B cell (primary cell): ENCODE results near the gene AFG1L. TPM values are rescaled to one million over a fixed set of nuclear protein-coding genes. Genes with fewer than 3 reads are reported as not detected.
A peak's percentile ranks its signal among the peaks of the same experiment; 100 is the strongest.

Experiments
- ATAC-seq: fragments of 200-7000 bp; cut with Tn5 transposase; one replicate; pipeline ENCODE4 v1.10.0; 2021; ENCODE audit warnings: low read depth, mild to moderate bottlenecking, moderate number of reproducible peaks, moderate library complexity
- CTCF ChIA-PET: fragments of 350-600 bp; sonication (Branson Sonifier 250); formaldehyde crosslinking; loops from one replicate; lab custom pipeline; 2021; ENCODE audit warnings: antibody characterized with exemption, inconsistent platforms; lab: Charles Lee
- POLR2A ChIA-PET: fragments of 350-600 bp; sonication (Branson Sonifier 250); formaldehyde crosslinking; loops from one replicate; lab custom pipeline; 2021; ENCODE audit warnings: antibody characterized with exemption; lab: Charles Lee
- DNase-seq: peaks from one replicate; pipeline ENCODE4 v3.0.0; 2013
- H2AFZ ChIP-seq: 2 replicates; pipeline ENCODE4 v1.6.1; 2012; ENCODE audit warnings: mild to moderate bottlenecking, low read depth, low read length; ENCODE audit not compliant: insufficient read depth, poor library complexity, severe bottlenecking
- H3K27ac ChIP-seq, 2 donors: 1 replicate in 1 of 2; 2 replicates in 1 of 2; pipeline ENCODE4 v1.5.1; 2012 to 2013; ENCODE audit warnings: low read length in 2 of 2, mild to moderate bottlenecking in 2 of 2, moderate library complexity in 1 of 2
- H3K27me3 ChIP-seq, 4 experiments: fragments of 200-600 bp in 1 of 4; sonication (generic) in 1 of 4; replicated peaks in 1 of 4; 1 replicate in 2 of 4; 2 replicates in 2 of 4; pipeline versions ENCODE4 v1.6.1 to v1.7.0; 2013 to 2016; ENCODE audit warnings: low read length in 3 of 4, mild to moderate bottlenecking in 2 of 4, mixed read lengths in 1 of 4, moderate library complexity in 1 of 4; ENCODE audit not compliant: insufficient read depth in 4 of 4, control insufficient read depth in 3 of 4; ENCODE audit errors: control extremely low read depth in 1 of 4
- H3K36me3 ChIP-seq, 2 experiments: replicated peaks in 1 of 2; 1 replicate in 1 of 2; 2 replicates in 1 of 2; pipeline versions ENCODE4 v1.6.1 to v1.7.1; 2013; ENCODE audit warnings: low read length in 1 of 2; ENCODE audit not compliant: insufficient read depth in 2 of 2, control insufficient read depth in 1 of 2; ENCODE audit errors: control extremely low read depth in 1 of 2, extremely low read depth in 1 of 2
- H3K4me1 ChIP-seq, 2 donors: fragments of 200-600 bp in 1 of 2; sonication (generic) in 1 of 2; 1 replicate in 1 of 2; 2 replicates in 1 of 2; pipeline versions ENCODE4 v1.5.1 to v1.6.1; 2013 to 2017; ENCODE audit warnings: low read length in 2 of 2; ENCODE audit not compliant: control insufficient read depth in 2 of 2, insufficient read depth in 2 of 2
- H3K4me2 ChIP-seq: replicated peaks from 2 replicates; pipeline ENCODE3; 2012; ENCODE audit warnings: mild to moderate bottlenecking, low read depth, low read length; ENCODE audit not compliant: poor library complexity, severe bottlenecking
- H3K4me3 ChIP-seq, 5 experiments: fragments of 200-600 bp in 1 of 5; sonication (generic) in 1 of 5; 1 replicate in 3 of 5; 2 replicates in 2 of 5; pipeline versions ENCODE4 v1.5.1 to v1.7.0; 2011 to 2016; ENCODE audit warnings: low read length in 4 of 5, mild to moderate bottlenecking in 4 of 5, low read depth in 2 of 5, control low read depth in 1 of 5, moderate library complexity in 1 of 5; ENCODE audit not compliant: insufficient read depth in 1 of 5; ENCODE audit errors: control extremely low read depth in 1 of 5, extremely low read depth in 1 of 5
- H3K79me2 ChIP-seq: fragments of 200-600 bp; sonication (generic); one replicate; pipeline ENCODE4 v1.6.0; 2016; ENCODE audit warnings: low read length; ENCODE audit not compliant: control insufficient read depth, insufficient read depth
- H3K9ac ChIP-seq: fragments of 200-600 bp; sonication (generic); 2 replicates; pipeline ENCODE4 v1.6.1; 2017; ENCODE audit warnings: mild to moderate bottlenecking, low read length, moderate library complexity
- H3K9me3 ChIP-seq, 3 donors: one replicate each; pipeline versions ENCODE4 v1.6.1 to v1.7.1; 2013; ENCODE audit warnings: low read length in 2 of 3; ENCODE audit not compliant: control insufficient read depth in 2 of 3, insufficient read depth in 1 of 3; ENCODE audit errors: control extremely low read depth in 1 of 3
- H4K20me1 ChIP-seq: 2 replicates; pipeline ENCODE4 v1.6.0; 2012; ENCODE audit warnings: mild to moderate bottlenecking, low read length; ENCODE audit not compliant: insufficient read depth, control insufficient read depth, poor library complexity, severe bottlenecking
- H3K27ac Mint-ChIP-seq: one replicate; pipeline ENCODE4 v1.8.0; 2021; ENCODE audit warnings: mixed read lengths
- H3K27me3 Mint-ChIP-seq: one replicate; pipeline ENCODE4 v1.8.0; 2021; ENCODE audit warnings: mixed read lengths
- H3K4me1 Mint-ChIP-seq: one replicate; pipeline ENCODE4 v1.8.0; 2021; ENCODE audit warnings: mixed read lengths
- H3K4me3 Mint-ChIP-seq: one replicate; pipeline ENCODE4 v1.8.0; 2021; ENCODE audit warnings: mixed read lengths
- H3K9me3 Mint-ChIP-seq: one replicate; pipeline ENCODE4 v1.8.0; 2022; ENCODE audit warnings: mixed read lengths; ENCODE audit not compliant: insufficient read depth
- EZH2 ChIP-seq: IDR thresholded peaks from 2 replicates; pipeline ENCODE4 v1.6.1; 2012; ENCODE audit warnings: borderline replicate concordance, low read depth, mild to moderate bottlenecking, moderate library complexity, low read length; ENCODE audit not compliant: insufficient read depth, poor library complexity, severe bottlenecking
- WGBS: methylation state at CpG from one replicate; pipeline ENCODE4 v1.1.5; 2013; ENCODE audit warnings: missing lambda C conversion rate; ENCODE audit not compliant: insufficient coverage; 5-methylcytosine and 5-hydroxymethylcytosine counted together
- intact Hi-C: fragments of 100-400 bp; cut with micrococcal nuclease; formaldehyde crosslinking; loops from one replicate; pipeline ENCODE4 v1.10.0; 2022
- polyA plus RNA-seq: library from polyadenylated mRNA; depleted of rRNA; stranded (reverse); fragments of >200 nt; gene quantifications from 2 replicates; pipeline ENCODE4 v1.2.3, GENCODE V29; 2012
- total RNA-seq, 2 donors: library from RNA; stranded (reverse); fragments of 120-200 nt in 1 of 2; gene quantifications; 1 replicate in 1 of 2; 2 replicates in 1 of 2; pipeline versions ENCODE4 v1.2.3 to v1.2.4, GENCODE V29; 2013 to 2022
- TF ChIP-seq, protein P1 (sequence below): fragments of 200-600 bp; IDR thresholded peaks from one replicate; pipeline ENCODE4 v1.8.0; 2022; ENCODE audit warnings: antibody characterized with exemption, mild to moderate bottlenecking

Gene AFG1L
- total and polyA plus RNA-seq, 2 donors (not counting 1 experiment from before 2014, with no cell fraction given): 1.8 to 14.2 TPM

DNA sequence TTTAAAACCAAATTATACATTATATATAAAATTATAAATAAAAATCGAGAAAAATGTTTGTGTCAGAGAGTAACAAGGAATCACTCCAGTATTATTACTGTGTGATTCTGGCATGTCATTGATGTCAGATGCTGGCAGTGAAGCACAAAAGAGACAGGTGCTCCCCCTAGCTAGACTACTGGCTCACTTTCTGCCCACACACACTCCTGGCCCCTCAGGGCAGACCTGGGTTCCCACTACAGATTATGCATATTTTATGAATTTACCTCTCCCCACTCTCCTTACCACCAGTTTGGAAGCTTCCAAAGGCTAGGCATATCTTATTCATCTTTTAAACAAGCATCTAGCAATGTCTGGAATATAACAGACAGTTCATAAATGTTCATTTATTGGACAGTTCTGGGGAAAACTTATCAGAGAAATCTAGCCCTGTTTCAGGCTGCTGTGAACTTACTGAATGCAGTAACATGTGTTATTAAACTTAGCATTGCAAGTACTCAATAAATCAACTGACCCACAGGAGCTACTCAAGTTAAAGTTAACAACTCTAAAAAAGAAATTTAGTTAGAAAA lies 46.8 kb upstream of the AFG1L start:
- no peaks in the 10 kb centered on the region for H3K27me3 Mint-ChIP-seq
- DNase-seq: no peak
- ChIA-PET POLR2A (no interaction called here), CTCF (interaction anchor here (2.2 kb wide), 1 partner anchor 244 kb away, joined by 16 read pairs; no protein-coding TSS in a partner anchor)
- Histone ChIP-seq H3K9me3 (no peaks in the 10 kb centered on the region), H3K4me1 (peaks cover 31 to 42% of the 10 kb centered on the region in 2 donors), H3K9ac (no peak overlapping the region), H3K4me3 (no peak overlapping the region), H2AFZ (no peak overlapping the region), H3K27me3 (no peaks in the 10 kb centered on the region), H3K79me2 (peaks cover 99% of the 10 kb centered on the region), H3K4me2 (no peak overlapping the region), H3K27ac (no peak overlapping the region), H4K20me1 (peaks cover 98% of the 10 kb centered on the region), H3K36me3 (peaks cover 6 to 56% of the 10 kb centered on the region in 2 experiments)
- ATAC-seq: no peak
- peak overlapping the region; percentile 11 for H3K4me3 Mint-ChIP-seq
- no CpG with 5 or more reads among the region's 1 CpG for WGBS
- no peaks in the 10 kb centered on the region for H3K9me3 Mint-ChIP-seq
- intact Hi-C loops: no loop called here
- peaks cover 67% of the 10 kb centered on the region for H3K4me1 Mint-ChIP-seq
- no peak for TF ChIP-seq EZH2
- TF ChIP-seq, protein P1, sequence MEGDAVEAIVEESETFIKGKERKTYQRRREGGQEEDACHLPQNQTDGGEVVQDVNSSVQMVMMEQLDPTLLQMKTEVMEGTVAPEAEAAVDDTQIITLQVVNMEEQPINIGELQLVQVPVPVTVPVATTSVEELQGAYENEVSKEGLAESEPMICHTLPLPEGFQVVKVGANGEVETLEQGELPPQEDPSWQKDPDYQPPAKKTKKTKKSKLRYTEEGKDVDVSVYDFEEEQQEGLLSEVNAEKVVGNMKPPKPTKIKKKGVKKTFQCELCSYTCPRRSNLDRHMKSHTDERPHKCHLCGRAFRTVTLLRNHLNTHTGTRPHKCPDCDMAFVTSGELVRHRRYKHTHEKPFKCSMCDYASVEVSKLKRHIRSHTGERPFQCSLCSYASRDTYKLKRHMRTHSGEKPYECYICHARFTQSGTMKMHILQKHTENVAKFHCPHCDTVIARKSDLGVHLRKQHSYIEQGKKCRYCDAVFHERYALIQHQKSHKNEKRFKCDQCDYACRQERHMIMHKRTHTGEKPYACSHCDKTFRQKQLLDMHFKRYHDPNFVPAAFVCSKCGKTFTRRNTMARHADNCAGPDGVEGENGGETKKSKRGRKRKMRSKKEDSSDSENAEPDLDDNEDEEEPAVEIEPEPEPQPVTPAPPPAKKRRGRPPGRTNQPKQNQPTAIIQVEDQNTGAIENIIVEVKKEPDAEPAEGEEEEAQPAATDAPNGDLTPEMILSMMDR: no peak
- H3K27ac Mint-ChIP-seq: no peak overlapping the region

DNA sequence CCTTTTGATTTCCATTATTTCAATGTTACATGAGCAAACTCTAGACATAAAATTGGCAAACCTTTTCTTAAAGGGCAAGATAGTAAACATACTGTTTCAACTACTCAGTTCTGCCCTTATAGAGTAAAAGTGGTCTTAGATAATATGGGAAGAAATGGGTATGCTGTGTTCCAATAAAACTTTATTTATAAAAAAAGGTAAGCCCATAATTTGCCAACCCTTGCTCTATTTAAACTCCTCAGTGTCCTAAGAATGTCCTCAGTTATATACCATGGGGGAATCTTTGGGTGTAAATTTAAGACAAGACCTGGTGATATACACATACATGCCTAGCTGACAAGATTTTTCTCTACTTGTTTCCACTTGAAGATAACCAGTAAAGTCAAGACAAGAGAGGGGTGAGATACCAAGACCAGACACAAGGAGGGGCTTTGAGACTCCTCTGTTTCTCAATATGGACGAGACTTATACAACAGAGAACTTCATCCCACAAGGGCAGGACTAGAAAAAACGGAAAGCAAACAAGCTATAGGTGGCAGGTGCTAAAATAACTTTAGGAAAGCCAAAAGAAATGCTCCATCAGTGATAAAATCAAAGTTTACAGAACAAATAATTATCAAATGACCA lies 44.5 kb upstream of the AFG1L start:
- DNase-seq (peak; percentile 46), ATAC-seq (peak; percentile 36)
- Histone ChIP-seq H4K20me1 (peaks cover 97% of the 10 kb centered on the region), H3K4me1 (peaks cover 40 to 53% of the 10 kb centered on the region in 2 donors), H3K79me2 (peaks cover 100% of the 10 kb centered on the region), H3K4me3 (no peak overlapping the region), H3K27me3 (no peaks in the 10 kb centered on the region), H3K4me2 (peak overlapping the region; percentile 10), H3K27ac (no peak overlapping the region), H2AFZ (no peak overlapping the region), H3K9ac (no peak overlapping the region), H3K9me3 (no peaks in the 10 kb centered on the region), H3K36me3 (peaks cover 6 to 54% of the 10 kb centered on the region in 2 experiments)
- H3K9me3 Mint-ChIP-seq: no peaks in the 10 kb centered on the region
- H3K4me3 Mint-ChIP-seq: peak overlapping the region; percentile 12
- no CpG with 5 or more reads among the region's 2 CpGs for WGBS
- no peaks in the 10 kb centered on the region for H3K27me3 Mint-ChIP-seq
- intact Hi-C loops: loop anchor here (1.0 kb wide), 1 partner anchor 242 kb away; no protein-coding TSS in a partner anchor
- no peak overlapping the region for H3K27ac Mint-ChIP-seq
- ChIA-PET POLR2A (interaction anchor here (0.9 kb wide), 1 partner anchor 9 kb away, joined by 3 read pairs; no protein-coding TSS in a partner anchor), CTCF (interaction anchor here (0.6 to 2.9 kb wide), 5 partner anchors 10 to 482 kb away, joined by 3 to 25 read pairs (median 5); no protein-coding TSS in a partner anchor)
- TF ChIP-seq EZH2: no peak
- TF ChIP-seq, protein P1: peak; percentile 55
- peaks cover 77% of the 10 kb centered on the region for H3K4me1 Mint-ChIP-seq
